Endothelial cell of umbilical vein (primary cell): ENCODE results near the gene G6PC2. TPM values are rescaled to one million over a fixed set of nuclear protein-coding genes. Genes with fewer than 3 reads are reported as not detected.

ENCODE experiments used
- BruUV-seq: library from RNA; stranded (reverse); fragments of 400-500 nt; replicated peaks from 2 replicates; lab custom pipeline; 2021; lab: Mats Ljungman, UMichigan
- CTCF ChIA-PET: fragments of 300-600, 350-600 bp; sonication (Branson Sonifier 250); formaldehyde crosslinking; loops from one replicate; lab custom pipeline; 2021; ENCODE audit warnings: antibody characterized with exemption, inconsistent platforms; lab: Charles Lee
- POLR2A ChIA-PET: fragments of 300-600, 350-600 bp; sonication (Branson Sonifier 250); formaldehyde crosslinking; loops from one replicate; lab custom pipeline; 2021; ENCODE audit warnings: antibody characterized with exemption, inconsistent platforms; lab: Charles Lee
- DNase-seq: peaks from one replicate; pipeline ENCODE4 v3.0.0-alpha.2; 2011; ENCODE audit warnings: low read depth, low spot score
- FAIRE-seq: peaks from 2 replicates; lab custom pipeline; 2011; peaks lifted over from hg19 to GRCh38; lab: Jason Lieb, UNC
- H2AFZ ChIP-seq: 2 replicates; pipeline ENCODE4 v1.6.0; 2012; ENCODE audit warnings: low read depth, low read length, control low read depth, inconsistent platforms
- H3K27ac ChIP-seq: 2 replicates; pipeline ENCODE4 v1.5.1; 2011; ENCODE audit warnings: low read depth, mild to moderate bottlenecking, control low read depth, low read length, moderate library complexity; ENCODE audit not compliant: insufficient read depth
- H3K27me3 ChIP-seq, 2 experiments: 2 replicates each; pipeline versions ENCODE4 v1.6.0 to v1.6.1; 2011; ENCODE audit warnings: low read length in 2 of 2, mixed read lengths in 1 of 2; ENCODE audit not compliant: control insufficient read depth in 2 of 2, insufficient read depth in 2 of 2
- H3K36me3 ChIP-seq, 2 experiments: 2 replicates in 1 of 2; 3 replicates in 1 of 2; pipeline ENCODE4 v1.5.1; 2011; ENCODE audit warnings: low read length in 2 of 2, mild to moderate bottlenecking in 1 of 2, moderate library complexity in 1 of 2; ENCODE audit not compliant: control insufficient read depth in 2 of 2, insufficient read depth in 2 of 2; ENCODE audit errors: extremely low read depth in 1 of 2
- H3K4me1 ChIP-seq: 3 replicates; pipeline ENCODE4 v1.5.1; 2011; ENCODE audit warnings: mild to moderate bottlenecking, low read length; ENCODE audit not compliant: control insufficient read depth, insufficient read depth; ENCODE audit errors: extremely low read depth
- H3K4me2 ChIP-seq: 2 replicates; pipeline ENCODE4 v1.6.1; 2011; ENCODE audit warnings: low read length, control low read depth, mixed read lengths; ENCODE audit not compliant: insufficient read depth
- H3K4me3 ChIP-seq, 3 experiments: fragments of 200-600 bp in 1 of 3; sonication (generic), shearing (Covaris generic) in 1 of 3; replicated peaks in 1 of 3; 2 replicates each; pipeline ENCODE4 v1.5.1; 2011 to 2016; ENCODE audit warnings: control low read depth in 3 of 3, low read length in 3 of 3, mild to moderate bottlenecking in 2 of 3, inconsistent platforms in 1 of 3, low read depth in 1 of 3, moderate library complexity in 1 of 3; ENCODE audit not compliant: insufficient read depth in 1 of 3
- H3K79me2 ChIP-seq: 2 replicates; pipeline ENCODE4 v1.6.0; 2012; ENCODE audit warnings: low read length, inconsistent platforms; ENCODE audit not compliant: control insufficient read depth, insufficient read depth
- H3K9ac ChIP-seq: replicated peaks from 2 replicates; pipeline ENCODE3; 2011; ENCODE audit warnings: low read length, control low read depth; ENCODE audit not compliant: insufficient read depth; ENCODE audit errors: extremely low read depth
- H3K9me1 ChIP-seq: replicated peaks from 3 replicates; pipeline ENCODE4 v1.6.0; 2011; ENCODE audit warnings: mild to moderate bottlenecking, low read length; ENCODE audit not compliant: control insufficient read depth, insufficient read depth; ENCODE audit errors: extremely low read depth
- H3K9me3 ChIP-seq: replicated peaks from 2 replicates; pipeline ENCODE4 v1.5.1; 2012; ENCODE audit warnings: low read length, inconsistent platforms; ENCODE audit not compliant: control insufficient read depth, insufficient read depth
- H4K20me1 ChIP-seq: replicated peaks from 2 replicates; pipeline ENCODE3; 2011; ENCODE audit warnings: mild to moderate bottlenecking, low read length; ENCODE audit not compliant: control insufficient read depth, insufficient read depth; ENCODE audit errors: extremely low read depth
- EZH2 ChIP-seq: IDR thresholded peaks from 2 replicates; pipeline ENCODE4 v1.6.1; 2012; ENCODE audit warnings: borderline replicate concordance, low read depth, mild to moderate bottlenecking, moderate library complexity, low read length, inconsistent platforms; ENCODE audit not compliant: severe bottlenecking
- FOS ChIP-seq: IDR thresholded peaks from 2 replicates; pipeline ENCODE4 v1.6.1; 2011; ENCODE audit warnings: mild to moderate bottlenecking, low read length, moderate library complexity, borderline replicate concordance; ENCODE audit not compliant: insufficient read depth
- GATA2 ChIP-seq: IDR thresholded peaks from 2 replicates; pipeline ENCODE4 v1.7.0; 2011; ENCODE audit warnings: low read depth, mild to moderate bottlenecking, moderate library complexity, mixed read lengths, low read length; ENCODE audit not compliant: insufficient read length, insufficient read depth
- JUN ChIP-seq: IDR thresholded peaks from 2 replicates; pipeline ENCODE4 v1.6.1; 2011; ENCODE audit warnings: borderline replicate concordance, low read depth; ENCODE audit not compliant: insufficient read length, insufficient read depth
- MAX ChIP-seq: IDR thresholded peaks from 2 replicates; pipeline ENCODE4 v1.6.1; 2011; ENCODE audit not compliant: insufficient read depth, insufficient read length
- MYC ChIP-seq: IDR thresholded peaks from one replicate; pipeline ENCODE4 v1.6.1; 2011; ENCODE audit warnings: mild to moderate bottlenecking, low read depth, low read length
- POLR2A ChIP-seq: IDR thresholded peaks from 2 replicates; pipeline ENCODE4 v1.6.1; 2012; ENCODE audit warnings: low read depth, mild to moderate bottlenecking, control low read depth, low read length
- POLR2AphosphoS5 ChIP-seq: IDR thresholded peaks from 2 replicates; pipeline ENCODE4 v1.6.1; 2012; ENCODE audit warnings: low read depth, mild to moderate bottlenecking, control low read depth, low read length, moderate library complexity; ENCODE audit not compliant: insufficient read depth
- dilution Hi-C: fragments of 300-500 bp; cut with MboI; formaldehyde crosslinking; loops from one replicate; pipeline ENCODE4 v1.15.0; 2019; ENCODE audit warnings: low sequenced_read_pairs; ENCODE audit not compliant: extremely low pct_ligation_motif_present
- intact Hi-C: fragments of 100-400 bp; cut with micrococcal nuclease; formaldehyde crosslinking; loops from one replicate; pipeline ENCODE4 v1.10.0; 2022
- polyA plus RNA-seq, 4 experiments: library from polyadenylated mRNA; depleted of rRNA in 3 of 4; stranded (reverse) in 3 of 4; unstranded in 1 of 4; fragments of >200 nt; gene quantifications; 2 replicates each; pipeline versions ENCODE4 v1.2.1 to v1.2.3, GENCODE V29; 2011 to 2012; ENCODE audit warnings: missing spikeins in 1 of 4
- total RNA-seq: library from RNA; stranded (reverse); gene quantifications from 2 replicates; pipeline ENCODE4 v1.2.3, GENCODE V29; 2021
- TF ChIP-seq, protein P1 (sequence below), 2 donors: IDR thresholded peaks; 1 replicate in 1 of 2; 2 replicates in 1 of 2; pipeline ENCODE4 v1.5.1; 2011; ENCODE audit warnings: low read length in 2 of 2, mild to moderate bottlenecking in 2 of 2, moderate library complexity in 2 of 2, control low read depth in 1 of 2, inconsistent platforms in 1 of 2, low read depth in 1 of 2; ENCODE audit not compliant: insufficient read depth in 1 of 2; ENCODE audit errors: extremely low read depth in 1 of 2

Gene G6PC2
- total and polyA plus RNA-seq, 2 donors (not counting 3 experiments of a cell fraction or from before 2014, with no cell fraction given): not detected

DNA sequence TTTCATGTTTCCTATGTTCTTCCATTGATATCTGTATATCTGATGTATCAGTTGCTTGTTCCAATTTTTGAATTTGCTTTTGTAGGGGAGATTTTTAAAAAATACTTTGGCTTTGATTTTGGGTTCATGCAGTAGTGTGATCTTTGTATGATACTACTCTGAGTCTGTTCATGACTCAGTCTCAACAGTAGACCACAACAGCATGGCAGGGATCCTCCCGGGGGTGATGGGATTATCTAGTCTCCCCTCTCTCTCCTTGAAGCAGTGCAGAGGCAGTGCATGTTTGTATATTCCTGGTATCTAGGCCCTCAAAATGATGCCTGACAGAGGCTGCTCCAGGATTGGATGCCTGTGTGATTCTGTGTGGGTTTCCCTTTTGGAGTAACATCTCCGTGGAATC lies 55.3 kb downstream of the G6PC2 start:
- no peak overlapping the region for H3K4me2 ChIP-seq
- dilution Hi-C loops: no loop called here
- FAIRE-seq (no peak), DNase-seq (no peak)
- intact Hi-C loops: no loop called here
- H4K20me1 ChIP-seq: no peaks in the 10 kb centered on the region
- no peaks in the 10 kb centered on the region for H3K4me1 ChIP-seq
- H3K9me3 ChIP-seq: peaks cover 3% of the 10 kb centered on the region
- BruUV-seq: no TSS peak
- H3K79me2 ChIP-seq: no peaks in the 10 kb centered on the region
- H3K27me3 ChIP-seq: no peaks in the 10 kb centered on the region
- POLR2A ChIA-PET: no interaction called here
- TF ChIP-seq POLR2A (no peak), POLR2AphosphoS5 (no peak), MYC (no peak), MAX (no peak), GATA2 (no peak), FOS (no peak), JUN (no peak), EZH2 (no peak)
- TF ChIP-seq, protein P1, sequence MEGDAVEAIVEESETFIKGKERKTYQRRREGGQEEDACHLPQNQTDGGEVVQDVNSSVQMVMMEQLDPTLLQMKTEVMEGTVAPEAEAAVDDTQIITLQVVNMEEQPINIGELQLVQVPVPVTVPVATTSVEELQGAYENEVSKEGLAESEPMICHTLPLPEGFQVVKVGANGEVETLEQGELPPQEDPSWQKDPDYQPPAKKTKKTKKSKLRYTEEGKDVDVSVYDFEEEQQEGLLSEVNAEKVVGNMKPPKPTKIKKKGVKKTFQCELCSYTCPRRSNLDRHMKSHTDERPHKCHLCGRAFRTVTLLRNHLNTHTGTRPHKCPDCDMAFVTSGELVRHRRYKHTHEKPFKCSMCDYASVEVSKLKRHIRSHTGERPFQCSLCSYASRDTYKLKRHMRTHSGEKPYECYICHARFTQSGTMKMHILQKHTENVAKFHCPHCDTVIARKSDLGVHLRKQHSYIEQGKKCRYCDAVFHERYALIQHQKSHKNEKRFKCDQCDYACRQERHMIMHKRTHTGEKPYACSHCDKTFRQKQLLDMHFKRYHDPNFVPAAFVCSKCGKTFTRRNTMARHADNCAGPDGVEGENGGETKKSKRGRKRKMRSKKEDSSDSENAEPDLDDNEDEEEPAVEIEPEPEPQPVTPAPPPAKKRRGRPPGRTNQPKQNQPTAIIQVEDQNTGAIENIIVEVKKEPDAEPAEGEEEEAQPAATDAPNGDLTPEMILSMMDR (IDR thresholded peaks at IDR 0.05; ENCODE audit: extremely low read depth in 1 of 2, insufficient read depth in 1 of 2, low read depth in 1 of 2, low read length in 2 of 2): no peak
- H3K9me1 ChIP-seq: no peaks in the 10 kb centered on the region
- H3K9ac ChIP-seq: no peak overlapping the region
- no peaks in the 10 kb centered on the region for H3K36me3 ChIP-seq
- no peak overlapping the region for H2AFZ ChIP-seq
- H3K27ac ChIP-seq: no peak overlapping the region
- CTCF ChIA-PET: no interaction called here
- H3K4me3 ChIP-seq: no peak overlapping the region

Other genes starting within 250 kb of the G6PC2 start
- 0.75 TPM in 1 of 2 replicates, not detected in the other for gene NOSTRIN, start 98.7 kb upstream of the G6PC2 start, total RNA-seq
- 0.03 TPM in 1 of 2 replicates, not detected in the other for gene NOSTRIN, start 98.7 kb upstream of the G6PC2 start, polyA plus RNA-seq
- 20.5 and 24.2 TPM in 2 replicates for gene SPC25, start 10.9 kb upstream of the G6PC2 start, total RNA-seq
- gene SPC25, start 10.9 kb upstream of the G6PC2 start, polyA plus RNA-seq: 9.9 and 10.1 TPM in 2 replicates
- gene ABCB11, start 130.0 kb downstream of the G6PC2 start, total RNA-seq: 0.44 and 0.58 TPM in 2 replicates
- gene ABCB11, start 130.0 kb downstream of the G6PC2 start, polyA plus RNA-seq: 0.16 and 0.22 TPM in 2 replicates
- gene DHRS9, start 168.3 kb downstream of the G6PC2 start, total RNA-seq: 0.32 TPM in 1 of 2 replicates, not detected in the other
- 0.32 and 0.40 TPM in 2 replicates for gene DHRS9, start 168.3 kb downstream of the G6PC2 start, polyA plus RNA-seq